Bone marrow (tissue), 2 donors: ENCODE data around the gene TVP23A.
"Not testable (repeated sequence)": the region's sequence is repeated elsewhere in the genome, so short reads cannot be mapped to it uniquely, and the experiment has no call there.

Source experiments
- DNase-seq, 2 donors: peaks; one replicate each; lab custom pipeline; 2025; lab: John Stamatoyannopoulos, UW

Gene TVP23A

GRCh38 chr16:10835281-10835931 lies 16.8 kb upstream of the TVP23A start:
- DNase-seq: no peak

DNA sequence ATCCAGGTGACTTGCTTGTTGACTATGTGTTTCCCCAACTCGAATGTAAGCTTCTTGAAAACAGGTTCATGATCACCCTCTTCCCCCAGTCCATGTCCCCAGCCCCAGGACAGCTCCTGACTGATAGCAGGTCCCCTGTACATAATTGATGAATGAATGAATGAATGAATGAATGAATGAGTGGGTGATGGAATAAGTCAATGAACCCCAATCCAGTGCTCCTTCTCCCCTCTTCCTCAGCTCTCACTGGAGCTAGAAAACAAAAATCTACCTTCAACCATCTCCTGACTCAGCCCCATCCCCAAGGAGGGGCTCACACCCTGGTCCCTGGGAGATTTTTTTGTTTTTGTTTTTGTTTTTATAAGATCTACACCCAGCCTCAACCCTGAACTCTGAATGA lies 16.2 kb upstream of the TVP23A start:
- DNase-seq: no peak

GRCh38 chr16:10834130-10834529 lies 15.5 kb upstream of the TVP23A start:
- DNase-seq: no peak

DNA sequence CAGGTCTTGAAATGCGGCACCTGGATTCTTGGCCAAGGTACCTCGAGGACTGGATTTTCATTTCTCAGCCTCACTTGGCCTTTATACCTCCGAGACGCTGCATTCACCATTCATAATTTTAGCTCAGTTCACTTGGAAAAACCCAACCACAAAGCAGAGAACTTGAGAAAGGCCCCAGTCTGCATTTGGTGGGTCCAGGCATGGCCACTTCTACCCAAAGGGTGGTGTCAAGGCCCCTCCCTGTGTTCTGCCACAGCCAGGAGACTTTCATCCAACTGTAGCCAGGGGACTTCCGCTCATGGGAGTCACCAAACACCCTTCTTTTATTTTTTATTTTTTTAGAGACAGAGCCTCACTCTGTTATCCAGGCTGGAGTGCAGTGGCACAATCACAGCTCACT lies 14.7 kb upstream of the TVP23A start:
- no peak for DNase-seq

- no peak for DNase-seq
Measured at GRCh38 chr16:10831894-10832886, 13.6 kb upstream of the TVP23A start.

GRCh38 chr16:10830240-10830639 lies 11.6 kb upstream of the TVP23A start:
- not testable (repeated sequence) for DNase-seq

- not testable (repeated sequence) for DNase-seq
Measured at GRCh38 chr16:10829390-10830098, 10.9 kb upstream of the TVP23A start.

GRCh38 chr16:10828851-10829366 lies 10.3 kb upstream of the TVP23A start:
- DNase-seq: peak; percentile 24 to 53

- DNase-seq: no peak
Measured at GRCh38 chr16:10827691-10828341, 9.2 kb upstream of the TVP23A start.

GRCh38 chr16:10824111-10824893 lies 5.7 kb upstream of the TVP23A start:
- no peak for DNase-seq

DNA sequence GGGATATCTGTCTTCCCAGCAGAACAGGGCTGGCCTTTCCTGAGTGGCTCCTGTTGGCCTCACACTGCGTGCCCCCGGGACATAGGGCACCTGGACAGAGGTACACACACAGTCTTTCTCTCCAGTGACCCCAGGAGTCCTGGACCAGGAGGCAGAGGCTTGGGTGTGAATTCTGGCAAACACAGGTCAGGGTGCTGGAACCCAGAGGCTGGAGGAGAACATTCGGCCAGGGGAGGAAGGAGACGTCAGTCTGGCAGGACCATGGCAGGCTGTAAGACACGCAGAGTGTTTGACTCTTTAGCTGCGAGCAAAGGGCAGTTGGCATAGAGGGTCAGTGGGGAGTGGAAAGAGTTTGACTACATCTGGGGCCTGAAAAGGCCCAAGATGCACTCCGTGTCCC lies 4.1 kb upstream of the TVP23A start:
- DNase-seq: no peak

- DNase-seq: no peak
Measured at GRCh38 chr16:10820546-10820945, 2.0 kb upstream of the TVP23A start.

DNA sequence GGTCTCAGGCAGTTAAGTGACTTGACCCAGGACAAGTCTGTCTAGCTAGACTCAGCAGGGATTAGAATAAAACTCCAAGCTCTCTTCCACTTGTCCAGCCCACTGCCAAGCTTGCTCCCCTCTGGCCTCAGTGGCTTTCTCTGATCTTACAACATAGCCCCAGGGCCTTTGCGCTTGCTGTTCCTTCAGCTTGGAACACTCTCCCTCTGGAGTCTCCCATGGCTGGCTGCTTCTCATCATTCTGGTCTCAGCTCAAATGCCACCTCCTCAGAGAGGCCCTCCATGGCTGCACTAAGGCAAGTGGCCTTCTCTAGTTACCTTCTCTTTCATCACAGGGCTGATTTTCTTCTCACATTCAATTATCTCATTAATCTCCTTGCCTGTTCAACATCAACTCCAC lies 1.1 kb downstream of the TVP23A start:
- no peak for DNase-seq

- no peak for DNase-seq
Measured at GRCh38 chr16:10813099-10813455, 5.5 kb downstream of the TVP23A start.

- DNase-seq: no peak
Measured at GRCh38 chr16:10812312-10813098, 6.1 kb downstream of the TVP23A start.

DNA sequence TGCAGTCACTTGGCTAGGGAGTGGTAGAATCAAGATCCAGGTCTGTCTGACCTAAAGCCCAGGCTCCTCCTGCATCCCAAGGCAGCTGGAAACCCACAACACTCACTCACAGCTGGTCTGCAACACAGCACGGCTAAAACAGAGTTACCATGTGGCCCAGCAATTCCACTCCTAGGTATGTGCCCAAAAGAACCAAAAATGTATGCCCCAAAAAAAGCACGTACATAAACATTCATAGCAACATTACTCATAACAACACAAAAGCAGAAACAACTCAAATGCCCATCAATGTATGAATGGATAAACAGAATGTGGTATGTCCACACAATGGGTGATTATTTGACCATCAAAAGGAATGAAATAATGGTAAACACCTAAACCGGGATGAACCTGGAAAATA lies 8.9 kb downstream of the TVP23A start:
- no peak for DNase-seq

DNA sequence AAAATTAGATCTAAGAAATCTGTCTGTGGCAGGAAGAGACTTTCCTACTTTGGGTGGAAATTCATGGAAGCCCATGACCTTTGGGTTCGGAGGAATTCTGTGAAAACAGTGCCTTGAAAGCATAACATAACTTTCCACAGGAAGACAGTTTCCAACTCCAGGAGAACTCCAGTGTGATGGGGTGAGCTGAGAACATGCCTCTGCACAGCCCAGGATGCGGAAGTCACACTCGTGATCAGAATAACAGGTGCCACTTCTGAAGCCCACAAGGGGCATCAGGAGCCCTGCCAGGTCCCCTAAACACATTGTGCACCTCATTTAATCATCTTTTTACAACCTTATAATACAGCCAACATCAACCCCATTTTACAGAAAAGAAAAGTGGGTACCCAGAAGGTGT lies 9.7 kb downstream of the TVP23A start:
- no peak for DNase-seq

DNA sequence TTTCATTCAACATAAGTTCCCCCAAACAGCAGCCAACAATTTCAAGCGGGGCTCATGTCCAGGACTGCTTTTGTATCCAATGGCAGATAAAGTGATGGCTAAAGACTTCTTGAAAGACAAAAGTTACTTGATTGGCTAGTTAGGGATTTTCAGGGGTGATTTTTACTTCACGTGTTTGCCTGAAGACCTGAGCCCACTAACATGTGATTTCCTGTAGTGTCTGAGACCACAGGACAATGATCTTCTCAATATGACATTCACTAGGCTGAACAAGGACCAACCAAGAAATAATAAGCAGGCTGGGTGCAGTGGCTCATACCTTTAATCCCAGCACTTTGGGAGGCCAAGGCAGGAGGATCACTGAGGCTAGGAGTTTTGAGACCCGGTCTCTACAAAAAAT lies 10.4 kb downstream of the TVP23A start:
- no peak for DNase-seq

DNA sequence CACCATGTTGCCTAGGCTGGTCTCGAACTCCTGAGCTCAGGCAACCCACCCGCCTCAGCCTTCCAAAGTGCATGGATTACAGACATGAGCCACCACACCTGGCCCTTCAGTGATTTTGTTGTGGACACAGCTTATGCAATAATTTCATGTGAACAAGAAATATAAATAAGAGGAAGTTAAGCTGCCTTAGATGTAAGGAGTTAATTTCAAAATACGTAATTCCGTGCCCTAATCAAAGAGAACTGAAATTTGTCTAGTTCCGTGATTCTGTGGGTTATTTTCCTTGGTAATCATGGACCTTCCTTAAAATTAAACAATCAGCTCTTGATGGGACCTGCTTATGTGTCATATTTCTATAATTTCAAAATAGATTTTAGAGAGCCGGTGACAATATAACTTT lies 11.9 kb downstream of the TVP23A start:
- no peak for DNase-seq

- no peak for DNase-seq
Measured at GRCh38 chr16:10805334-10805733, 13.3 kb downstream of the TVP23A start.
